ENCODE results near the gene NUP93. TPM values are rescaled to one million over a fixed set of nuclear protein-coding genes. Genes with fewer than 3 reads are reported as not detected.

The NUP93 gene
- total RNA-seq, 1 donor from 2014 or later: 92.9 TPM

GRCh38 chr16:56763291-56763916, 33.5 kb downstream of the NUP93 start:
- no peak overlapping the region for H3K4me3 Mint-ChIP-seq (ENCODE audit: unreplicated experiment)
- no peak for TF ChIP-seq CTCF (IDR thresholded peaks at IDR 0.05; ENCODE audit: unreplicated experiment)
- no peaks in the 10 kb centered on the region for H3K4me1 Mint-ChIP-seq (ENCODE audit: unreplicated experiment)
- DNase-seq (ENCODE audit: low spot score): no peak
- H3K27ac Mint-ChIP-seq (ENCODE audit: unreplicated experiment): no peak overlapping the region
- H3K9me3 Mint-ChIP-seq (ENCODE audit: unreplicated experiment): no peaks in the 10 kb centered on the region
- no peaks in the 10 kb centered on the region for H3K27me3 Mint-ChIP-seq (ENCODE audit: unreplicated experiment)
- H3K36me3 Mint-ChIP-seq (ENCODE audit: low read depth, unreplicated experiment): peaks cover 4% of the 10 kb centered on the region

- no peaks in the 10 kb centered on the region for H3K27me3 Mint-ChIP-seq (ENCODE audit: unreplicated experiment)
- H3K27ac Mint-ChIP-seq (ENCODE audit: unreplicated experiment): no peak overlapping the region
- no peak overlapping the region for H3K4me3 Mint-ChIP-seq (ENCODE audit: unreplicated experiment)
- no peak for DNase-seq (ENCODE audit: low spot score)
- H3K36me3 Mint-ChIP-seq (ENCODE audit: low read depth, unreplicated experiment): peaks cover 4% of the 10 kb centered on the region
- no peaks in the 10 kb centered on the region for H3K9me3 Mint-ChIP-seq (ENCODE audit: unreplicated experiment)
- no peaks in the 10 kb centered on the region for H3K4me1 Mint-ChIP-seq (ENCODE audit: unreplicated experiment)
- TF ChIP-seq CTCF (IDR thresholded peaks at IDR 0.05; ENCODE audit: unreplicated experiment): no peak
These were observed 34.9 kb downstream of the NUP93 start for GRCh38 chr16:56764835-56765234.

GRCh38 chr16:56765949-56766348, 36.0 kb downstream of the NUP93 start:
- Mint-ChIP-seq H3K9me3 (ENCODE audit: unreplicated experiment) (no peaks in the 10 kb centered on the region), H3K4me1 (ENCODE audit: unreplicated experiment) (no peaks in the 10 kb centered on the region), H3K27me3 (ENCODE audit: unreplicated experiment) (no peaks in the 10 kb centered on the region), H3K36me3 (ENCODE audit: low read depth, unreplicated experiment) (peaks cover 3% of the 10 kb centered on the region), H3K4me3 (ENCODE audit: unreplicated experiment) (no peak overlapping the region), H3K27ac (ENCODE audit: unreplicated experiment) (no peak overlapping the region)
- TF ChIP-seq CTCF (IDR thresholded peaks at IDR 0.05; ENCODE audit: unreplicated experiment): no peak
- DNase-seq (ENCODE audit: low spot score): no peak

GRCh38 chr16:56767024-56767423, 37.1 kb downstream of the NUP93 start:
- Mint-ChIP-seq H3K9me3 (ENCODE audit: unreplicated experiment) (no peaks in the 10 kb centered on the region), H3K27me3 (ENCODE audit: unreplicated experiment) (no peaks in the 10 kb centered on the region), H3K4me1 (ENCODE audit: unreplicated experiment) (no peaks in the 10 kb centered on the region), H3K27ac (ENCODE audit: unreplicated experiment) (no peak overlapping the region), H3K4me3 (ENCODE audit: unreplicated experiment) (no peak overlapping the region), H3K36me3 (ENCODE audit: low read depth, unreplicated experiment) (no peaks in the 10 kb centered on the region)
- DNase-seq (ENCODE audit: low spot score): no peak
- TF ChIP-seq CTCF (IDR thresholded peaks at IDR 0.05; ENCODE audit: unreplicated experiment): no peak

- H3K27ac Mint-ChIP-seq (ENCODE audit: unreplicated experiment): no peak overlapping the region
- TF ChIP-seq CTCF (IDR thresholded peaks at IDR 0.05; ENCODE audit: unreplicated experiment): no peak
- no peak overlapping the region for H3K4me3 Mint-ChIP-seq (ENCODE audit: unreplicated experiment)
- DNase-seq (ENCODE audit: low spot score): no peak
- no peaks in the 10 kb centered on the region for H3K27me3 Mint-ChIP-seq (ENCODE audit: unreplicated experiment)
- no peaks in the 10 kb centered on the region for H3K36me3 Mint-ChIP-seq (ENCODE audit: low read depth, unreplicated experiment)
- H3K9me3 Mint-ChIP-seq (ENCODE audit: unreplicated experiment): no peaks in the 10 kb centered on the region
- peaks cover 11% of the 10 kb centered on the region for H3K4me1 Mint-ChIP-seq (ENCODE audit: unreplicated experiment)
These were observed 39.7 kb downstream of the NUP93 start for GRCh38 chr16:56769677-56770076.
